Stimulated activated CD8-positive, alpha-beta memory T cell treated with anti-CD3 and anti-CD28 coated beads, Interleukin-2, amount 100 ng/mL, for 1 hour (primary cell): Measurements from ENCODE around the gene PMPCA.

Source experiments
- DNase-seq, 2 donors: peaks; one replicate each; pipeline ENCODE4 v3.0.0-alpha.2; 2020; ENCODE audit warnings: low read depth in 2 of 2

Gene PMPCA

GRCh38 chr9:136436055-136436634 is 25.7 kb downstream of the PMPCA start:
- no peak for DNase-seq

GRCh38 chr9:136437430-136437829 is 27.0 kb downstream of the PMPCA start:
- no peak for DNase-seq

- no peak for DNase-seq
Observed at GRCh38 chr9:136437839-136438547, 27.5 kb downstream of the PMPCA start.

GRCh38 chr9:136438548-136439480 is 28.4 kb downstream of the PMPCA start:
- DNase-seq, result peak; percentile 10 to 28

- peak; percentile 71 to 72 for DNase-seq
Observed at GRCh38 chr9:136439481-136440408, 29.3 kb downstream of the PMPCA start, which contains the start of gene INPP5E. Gene INPP5E, minus strand, starts transcription at chr9:136439845. Its CDS starts 426 bp downstream, at chr9:136439419.

GRCh38 chr9:136441191-136441680 is 30.8 kb downstream of the PMPCA start:
- DNase-seq, result no peak

GRCh38 chr9:136441681-136442245 is 31.3 kb downstream of the PMPCA start:
- no peak for DNase-seq

GRCh38 chr9:136442265-136442664 is 31.8 kb downstream of the PMPCA start:
- DNase-seq, result no peak

- DNase-seq, result no peak
Observed at GRCh38 chr9:136443087-136443486, 32.6 kb downstream of the PMPCA start.

- no peak for DNase-seq
Observed at GRCh38 chr9:136443687-136444086, 33.2 kb downstream of the PMPCA start.

GRCh38 chr9:136444102-136444501 is 33.6 kb downstream of the PMPCA start:
- DNase-seq, result no peak

- no peak for DNase-seq
Observed at GRCh38 chr9:136445799-136446198, 35.3 kb downstream of the PMPCA start.

- no peak for DNase-seq
Observed at GRCh38 chr9:136447173-136447778, 36.8 kb downstream of the PMPCA start.

- no peak for DNase-seq
Observed at GRCh38 chr9:136448655-136449054, 38.2 kb downstream of the PMPCA start.

- no peak for DNase-seq
Observed at GRCh38 chr9:136451221-136451877, 40.9 kb downstream of the PMPCA start.

- DNase-seq, result no peak
Observed at GRCh38 chr9:136453326-136453725, 42.9 kb downstream of the PMPCA start.

- DNase-seq, result no peak
Observed at GRCh38 chr9:136454026-136454796, 43.8 kb downstream of the PMPCA start.

- no peak for DNase-seq
Observed at GRCh38 chr9:136455043-136456002, 44.9 kb downstream of the PMPCA start.
